WERI-Rb-1 (cell line): ENCODE measurements around the gene NT5C1B.

Source experiments
- DNase-seq: peaks from one replicate; pipeline ENCODE4 v3.0.0-alpha.2; 2020
- H3K27ac ChIP-seq: fragments of 250-450 bp; sonication (Bioruptor Pico); 2 replicates; pipeline ENCODE4 v1.5.1; 2020; ENCODE audit warnings: mild to moderate bottlenecking, moderate library complexity
- H3K27me3 ChIP-seq: fragments of 250-450 bp; sonication (Bioruptor Pico); 2 replicates; pipeline ENCODE4 v1.5.1; 2021; ENCODE audit warnings: mild to moderate bottlenecking, low read depth, moderate library complexity; ENCODE audit not compliant: insufficient read depth, severe bottlenecking
- H3K36me3 ChIP-seq: fragments of 250-450 bp; sonication (Bioruptor Pico); 2 replicates; pipeline ENCODE4 v1.5.1; 2020; ENCODE audit warnings: mild to moderate bottlenecking, moderate library complexity
- H3K4me3 ChIP-seq: 2 replicates; pipeline ENCODE4 v1.5.1; 2011; ENCODE audit warnings: low read depth, mild to moderate bottlenecking, control low read depth, low read length
- H3K9me3 ChIP-seq: fragments of 250-450 bp; sonication (Bioruptor Pico); 2 replicates; pipeline ENCODE4 v1.5.1; 2021; ENCODE audit warnings: mild to moderate bottlenecking, moderate library complexity; ENCODE audit not compliant: severe bottlenecking
- CTCF ChIP-seq: IDR thresholded peaks from 2 replicates; pipeline ENCODE4 v1.5.1; 2011; ENCODE audit warnings: low read depth, mild to moderate bottlenecking, control low read depth, inconsistent platforms, low read length

The NT5C1B gene

GRCh38 chr2:18551169-18551568 is 38.2 kb downstream of the NT5C1B start:
- Histone ChIP-seq H3K36me3 (peaks cover 23% of the 10 kb centered on the region), H3K27me3 (no peaks in the 10 kb centered on the region), H3K4me3 (no peak overlapping the region), H3K27ac (no peak overlapping the region), H3K9me3 (no peaks in the 10 kb centered on the region)
- no peak for DNase-seq
- no peak for TF ChIP-seq CTCF

- Histone ChIP-seq H3K9me3 (no peaks in the 10 kb centered on the region), H3K27me3 (no peaks in the 10 kb centered on the region), H3K4me3 (no peak overlapping the region), H3K27ac (no peak overlapping the region), H3K36me3 (peaks cover 19% of the 10 kb centered on the region)
- TF ChIP-seq CTCF, result no peak
- DNase-seq, result no peak
Observed at GRCh38 chr2:18550433-18550832, 38.9 kb downstream of the NT5C1B start.

DNA sequence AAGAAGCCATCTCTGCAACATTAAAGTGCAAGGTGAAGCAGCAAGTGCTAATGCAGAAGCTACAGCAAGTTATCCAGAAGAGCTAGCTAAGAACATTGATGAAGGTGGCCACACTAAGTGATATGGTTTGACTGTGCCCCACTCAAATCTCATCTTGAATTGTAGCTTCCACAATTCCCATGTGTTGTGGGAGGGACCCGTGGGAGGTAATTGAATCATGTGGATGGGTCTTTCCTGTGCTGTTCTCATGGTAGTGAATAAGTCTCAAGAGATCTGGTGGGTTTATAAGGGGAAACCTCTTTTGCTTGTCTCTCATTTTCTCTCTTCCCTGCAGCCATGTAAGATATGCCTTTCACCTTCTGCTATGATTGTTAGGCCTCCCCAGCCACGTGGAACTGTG is 40.3 kb downstream of the NT5C1B start:
- Histone ChIP-seq H3K27me3 (no peaks in the 10 kb centered on the region), H3K9me3 (no peaks in the 10 kb centered on the region), H3K27ac (no peak overlapping the region), H3K36me3 (peaks cover 12% of the 10 kb centered on the region), H3K4me3 (no peak overlapping the region)
- DNase-seq, result no peak
- TF ChIP-seq CTCF, result no peak

GRCh38 chr2:18548621-18549020 is 40.7 kb downstream of the NT5C1B start:
- Histone ChIP-seq H3K9me3 (no peaks in the 10 kb centered on the region), H3K27ac (no peak overlapping the region), H3K27me3 (no peaks in the 10 kb centered on the region), H3K4me3 (no peak overlapping the region), H3K36me3 (peaks cover 7% of the 10 kb centered on the region)
- TF ChIP-seq CTCF, result no peak
- no peak for DNase-seq

- Histone ChIP-seq H3K27ac (no peak overlapping the region), H3K27me3 (no peaks in the 10 kb centered on the region), H3K4me3 (no peak overlapping the region), H3K36me3 (no peaks in the 10 kb centered on the region), H3K9me3 (no peaks in the 10 kb centered on the region)
- no peak for TF ChIP-seq CTCF
- DNase-seq, result peak; percentile 40
Observed at GRCh38 chr2:18546567-18546966, 42.8 kb downstream of the NT5C1B start.

GRCh38 chr2:18545384-18545783 is 44.0 kb downstream of the NT5C1B start:
- H3K36me3 ChIP-seq, result no peaks in the 10 kb centered on the region
- H3K9me3 ChIP-seq, result no peaks in the 10 kb centered on the region
- H3K27me3 ChIP-seq, result no peaks in the 10 kb centered on the region
- no peak overlapping the region for H3K4me3 ChIP-seq
- TF ChIP-seq CTCF, result no peak
- no peak for DNase-seq
- no peak overlapping the region for H3K27ac ChIP-seq
